Esophagus squamous epithelium (tissue), 5 donors: ENCODE measurements around the gene CEP95. TPM values are rescaled to one million over a fixed set of nuclear protein-coding genes. Genes with fewer than 3 reads are reported as not detected.
A peak's percentile ranks its signal among the peaks of the same experiment; 100 is the strongest.

ENCODE experiments used
- DNase-seq: peaks from one replicate; lab custom pipeline; 2025; lab: John Stamatoyannopoulos, UW
- H3K27ac ChIP-seq, 4 donors: fragments of 200-600 bp; sonication (generic); one replicate each; pipeline ENCODE4 v1.5.1; 2016 to 2019; ENCODE audit warnings: mild to moderate bottlenecking in 1 of 4
- H3K27me3 ChIP-seq, 4 donors: fragments of 200-600 bp; sonication (generic); 1 replicate in 3 of 4; 2 replicates in 1 of 4; pipeline versions ENCODE4 v1.5.1 to v1.6.0; 2017 to 2021; ENCODE audit warnings: antibody characterized with exemption in 1 of 4
- H3K36me3 ChIP-seq, 3 donors: fragments of 200-600 bp; sonication (generic); one replicate each; pipeline ENCODE4 v1.5.1; 2016 to 2019
- H3K4me1 ChIP-seq, 3 donors: fragments of 200-600 bp; sonication (generic); one replicate each; pipeline ENCODE4 v1.5.1; 2017 to 2019
- H3K4me3 ChIP-seq, 4 donors: fragments of 200-600 bp; sonication (generic); 1 replicate in 3 of 4; 2 replicates in 1 of 4; pipeline ENCODE4 v1.5.1; 2016 to 2019; ENCODE audit warnings: mild to moderate bottlenecking in 2 of 4, moderate library complexity in 1 of 4
- H3K9me3 ChIP-seq, 3 donors: fragments of 200-600 bp; sonication (generic); one replicate each; pipeline ENCODE4 v1.5.1; 2016 to 2019
- CTCF ChIP-seq, 6 experiments: fragments of 450-650 bp in 4 of 6; fragments of 200-600 bp in 2 of 6; sonication (generic) in 2 of 6; IDR thresholded peaks; one replicate each; pipeline ENCODE4 v1.5.1; 2016 to 2019; ENCODE audit warnings: antibody characterized with exemption in 6 of 6, mild to moderate bottlenecking in 4 of 6, moderate library complexity in 4 of 6
- POLR2A ChIP-seq, 4 donors: fragments of 450-650 bp; IDR thresholded peaks; one replicate each; pipeline ENCODE4 v1.6.1; 2017; ENCODE audit warnings: antibody characterized with exemption in 4 of 4, mild to moderate bottlenecking in 4 of 4, moderate library complexity in 3 of 4
- WGBS, 2 donors: methylation state at CpG; one replicate each; pipeline ENCODE4 v1.1.5; 2018; 5-methylcytosine and 5-hydroxymethylcytosine counted together
- intact Hi-C: fragments of 100-400 bp; cut with DNase I; formaldehyde crosslinking; loops from one replicate; pipeline ENCODE4 v1.15.0; 2022
- total RNA-seq, 4 donors: library from RNA; depleted of rRNA; stranded (reverse); fragments of >200 nt; gene quantifications; one replicate each; pipeline ENCODE4 v1.1.0, GENCODE V29; 2016
- donor health status: DM: yes; HTN: yes; CAD: no.

The CEP95 gene
- total RNA-seq, 4 donors from 2014 or later = 10.3 to 44.1 (median 23.6) TPM

GRCh38 chr17:64508683-64509082 lies 1.9 kb downstream of the CEP95 start:
- H3K4me3 ChIP-seq = peak overlapping the region in 2 of 4 donors; percentile 82 to 93
- H3K27ac ChIP-seq = peak overlapping the region in 1 of 4 donors; percentile 23
- H3K27me3 ChIP-seq = no peaks in the 10 kb centered on the region
- peaks cover 0 to 64% (median 11%) of the 10 kb centered on the region in 3 donors for H3K36me3 ChIP-seq
- H3K4me1 ChIP-seq = peaks cover 18 to 33% (median 18%) of the 10 kb centered on the region in 3 donors
- no peak for DNase-seq
- intact Hi-C loops = no loop called here
- 88 to 94% methylated on average over 2 of the region's 2 CpGs for WGBS, 2 donors
- no peaks in the 10 kb centered on the region for H3K9me3 ChIP-seq
- TF ChIP-seq POLR2A (IDR thresholded peaks at IDR 0.05) (no peak), CTCF (IDR thresholded peaks at IDR 0.05) (no peak)

GRCh38 chr17:64509179-64509578 lies 2.4 kb downstream of the CEP95 start:
- H3K9me3 ChIP-seq = no peaks in the 10 kb centered on the region
- H3K36me3 ChIP-seq = peaks cover 0 to 64% (median 11%) of the 10 kb centered on the region in 3 donors
- no peaks in the 10 kb centered on the region for H3K27me3 ChIP-seq
- no peak overlapping the region for H3K4me3 ChIP-seq
- no peak overlapping the region for H3K27ac ChIP-seq
- H3K4me1 ChIP-seq = peaks cover 13 to 28% (median 14%) of the 10 kb centered on the region in 3 donors
- intact Hi-C loops = no loop called here
- WGBS, 2 donors = 84 to 95% methylated on average over 6 of the region's 6 CpGs
- TF ChIP-seq POLR2A (IDR thresholded peaks at IDR 0.05) = no peak
- TF ChIP-seq CTCF (IDR thresholded peaks at IDR 0.05) = no peak
- DNase-seq = no peak

- Histone ChIP-seq H3K4me1 (no peaks in the 10 kb centered on the region), H3K27me3 (no peaks in the 10 kb centered on the region), H3K36me3 (peaks cover 0 to 100% (median 16%) of the 10 kb centered on the region in 3 donors), H3K27ac (no peak overlapping the region), H3K9me3 (no peaks in the 10 kb centered on the region), H3K4me3 (no peak overlapping the region)
- 82 to 85% methylated on average over 2 of the region's 2 CpGs for WGBS, 2 donors
- intact Hi-C loops = no loop called here
- no peak for DNase-seq
- TF ChIP-seq CTCF (IDR thresholded peaks at IDR 0.05) = no peak
- no peak for TF ChIP-seq POLR2A (IDR thresholded peaks at IDR 0.05)
These were observed 8.6 kb downstream of the CEP95 start for GRCh38 chr17:64515419-64515818.

GRCh38 chr17:64515829-64516228 lies 9.1 kb downstream of the CEP95 start:
- Histone ChIP-seq H3K9me3 (no peaks in the 10 kb centered on the region), H3K4me3 (no peak overlapping the region), H3K27ac (no peak overlapping the region), H3K4me1 (no peaks in the 10 kb centered on the region), H3K36me3 (peaks cover 0 to 100% (median 12%) of the 10 kb centered on the region in 3 donors), H3K27me3 (no peaks in the 10 kb centered on the region)
- WGBS, 2 donors = 100% methylated on average over 1 of the region's 1 CpG
- intact Hi-C loops = no loop called here
- TF ChIP-seq CTCF (IDR thresholded peaks at IDR 0.05) (no peak), POLR2A (IDR thresholded peaks at IDR 0.05) (no peak)
- DNase-seq = no peak

- Histone ChIP-seq H3K4me1 (no peaks in the 10 kb centered on the region), H3K36me3 (peaks cover 0 to 100% (median 16%) of the 10 kb centered on the region in 3 donors), H3K27me3 (no peaks in the 10 kb centered on the region), H3K9me3 (no peaks in the 10 kb centered on the region), H3K4me3 (no peak overlapping the region), H3K27ac (no peak overlapping the region)
- WGBS, 2 donors = 88 to 91% methylated on average over 6 of the region's 6 CpGs
- intact Hi-C loops = no loop called here
- TF ChIP-seq CTCF (IDR thresholded peaks at IDR 0.05) = no peak
- TF ChIP-seq POLR2A (IDR thresholded peaks at IDR 0.05) = no peak
- no peak for DNase-seq
These were observed 12.8 kb downstream of the CEP95 start for GRCh38 chr17:64519601-64520000.
